ENCODE results near the gene CCL25. TPM values are rescaled to one million over a fixed set of nuclear protein-coding genes. Genes with fewer than 3 reads are reported as not detected.

CCL25 gene
- total and polyA plus RNA-seq, 2 of the 4 experiments (the other 2 are of a cell fraction), result not detected

Other genes with a start within 250 kb of the CCL25 start
- 12.7 and 15.0 TPM in 2 replicates for gene EVI5L, start 222.5 kb upstream of the CCL25 start, total RNA-seq (2012; rRNA removed)
- 14.6 and 15.0 TPM in 2 replicates for gene EVI5L, start 222.5 kb upstream of the CCL25 start, polyA plus RNA-seq (2012; rRNA removed)
- gene PRR36, start 178.4 kb upstream of the CCL25 start, total RNA-seq (2012; rRNA removed), result not detected in 2 replicates
- gene PRR36, start 178.4 kb upstream of the CCL25 start, polyA plus RNA-seq (2012; rRNA removed), result 0.02 and 0.06 TPM in 2 replicates
- gene LRRC8E, start 164.2 kb upstream of the CCL25 start, total RNA-seq (2012; rRNA removed), result 6.9 and 7.2 TPM in 2 replicates
- gene LRRC8E, start 164.2 kb upstream of the CCL25 start, polyA plus RNA-seq (2012; rRNA removed), result 6.4 and 6.9 TPM in 2 replicates
- gene MAP2K7, start 148.9 kb upstream of the CCL25 start, total RNA-seq (2012; rRNA removed), result 3.9 and 4.1 TPM in 2 replicates
- 15.6 TPM in 2 replicates for gene MAP2K7, start 148.9 kb upstream of the CCL25 start, polyA plus RNA-seq (2012; rRNA removed)
- gene TGFBR3L, start 137.9 kb upstream of the CCL25 start, total RNA-seq (2012; rRNA removed), result not detected in 2 replicates
- gene TGFBR3L, start 137.9 kb upstream of the CCL25 start, polyA plus RNA-seq (2012; rRNA removed), result 0.94 and 2.2 TPM in 2 replicates
- gene SNAPC2, start 132.4 kb upstream of the CCL25 start, total RNA-seq (2012; rRNA removed), result 12.5 TPM in 2 replicates
- gene SNAPC2, start 132.4 kb upstream of the CCL25 start, polyA plus RNA-seq (2012; rRNA removed), result 29.2 and 34.9 TPM in 2 replicates
- 0.36 and 0.56 TPM in 2 replicates for gene CTXN1, start 126.6 kb upstream of the CCL25 start, total RNA-seq (2012; rRNA removed)
- 7.4 and 12.8 TPM in 2 replicates for gene CTXN1, start 126.6 kb upstream of the CCL25 start, polyA plus RNA-seq (2012; rRNA removed)
- gene TIMM44, start 109.1 kb upstream of the CCL25 start, total RNA-seq (2012; rRNA removed), result 37.6 and 43.0 TPM in 2 replicates
- gene TIMM44, start 109.1 kb upstream of the CCL25 start, polyA plus RNA-seq (2012; rRNA removed), result 52.3 and 65.3 TPM in 2 replicates
- gene ELAVL1, start 47.1 kb upstream of the CCL25 start, total RNA-seq (2012; rRNA removed), result 56.9 and 59.0 TPM in 2 replicates
- 51.3 and 55.6 TPM in 2 replicates for gene ELAVL1, start 47.1 kb upstream of the CCL25 start, polyA plus RNA-seq (2012; rRNA removed)
- gene FBN3, start 96.8 kb downstream of the CCL25 start, total RNA-seq (2012; rRNA removed), result not detected in 2 replicates
- not detected in 2 replicates for gene FBN3, start 96.8 kb downstream of the CCL25 start, polyA plus RNA-seq (2012; rRNA removed)
- gene CERS4, start 156.6 kb downstream of the CCL25 start, total RNA-seq (2012; rRNA removed), result 3.2 and 3.9 TPM in 2 replicates
- gene CERS4, start 156.6 kb downstream of the CCL25 start, polyA plus RNA-seq (2012; rRNA removed), result 5.5 and 5.7 TPM in 2 replicates